Measurements from ENCODE around the gene NCS1. TPM values are rescaled to one million over a fixed set of nuclear protein-coding genes. Genes with fewer than 3 reads are reported as not detected.

NCS1 gene
- total and polyA plus RNA-seq, 2 of the 8 experiments (the other 6 are each of a cell fraction or from before 2014, with no cell fraction given): 34.7 to 47.6 TPM

GRCh38 chr9:130174920-130175321 is 2.7 kb downstream of the NCS1 start (continued):
- TF ChIP-seq CHD7 (IDR thresholded peaks at IDR 0.05; ENCODE audit: insufficient replicate concordance, low read length): no peak
- no peak for TF ChIP-seq JUND (IDR thresholded peaks at IDR 0.05; ENCODE audit: low read length)
- no peak for TF ChIP-seq MAX (IDR thresholded peaks at IDR 0.05)
- no peak for TF ChIP-seq SP2 (IDR thresholded peaks at IDR 0.05; ENCODE audit: low read length)
- TF ChIP-seq JUN (IDR thresholded peaks at IDR 0.05; ENCODE audit: low read depth, low read length): no peak
- no peak for TF ChIP-seq KDM1A (IDR thresholded peaks at IDR 0.05; ENCODE audit: borderline replicate concordance, low read length)
- TF ChIP-seq CTBP2 (IDR thresholded peaks at IDR 0.05; ENCODE audit: borderline replicate concordance, insufficient read depth, insufficient read length, low read length): no peak
- TF ChIP-seq ATF2 (IDR thresholded peaks at IDR 0.05; ENCODE audit: low read length): no peak
- TF ChIP-seq SIX5 (IDR thresholded peaks at IDR 0.05; ENCODE audit: low read depth, low read length): no peak

Measured in H1 (cell line).